RCC 7860 (cell line): ENCODE measurements around the gene SULT1C3.

ENCODE experiments used
- DNase-seq: peaks from one replicate; pipeline ENCODE4 v3.0.0-alpha.2; 2015; ENCODE audit warnings: low spot score
- FAIRE-seq: peaks from 2 replicates; lab custom pipeline; 2012; peaks lifted over from hg19 to GRCh38; lab: Jason Lieb, UNC

Gene SULT1C3

GRCh38 chr2:108297436-108298141, 57.8 kb downstream of the SULT1C3 start:
- peak; percentile 67 for DNase-seq
- FAIRE-seq, result peak; percentile 78

GRCh38 chr2:108301558-108301957, 61.8 kb downstream of the SULT1C3 start:
- no peak for DNase-seq

DNA sequence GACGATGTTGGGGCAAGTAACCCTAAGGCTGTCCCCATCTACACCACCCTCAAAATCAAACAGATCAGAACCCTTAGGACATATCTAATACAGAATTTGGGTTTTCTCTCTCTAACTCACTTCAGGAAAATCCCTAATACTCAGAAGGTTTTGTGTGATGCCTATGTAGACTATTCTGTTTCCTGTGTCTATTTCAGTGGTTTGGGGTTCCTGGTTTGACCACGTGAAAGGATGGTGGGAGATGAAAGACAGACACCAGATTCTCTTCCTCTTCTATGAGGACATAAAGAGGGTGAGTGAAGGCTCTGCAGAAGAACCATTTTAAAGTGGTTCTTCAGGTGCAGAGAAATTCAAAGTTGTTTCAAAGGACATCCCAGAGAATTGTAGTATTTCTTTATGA, 65.2 kb downstream of the SULT1C3 start:
- FAIRE-seq (no peak), DNase-seq (no peak)

More at GRCh38 chr2:108301558-108301957, 61.8 kb downstream of the SULT1C3 start:
- no peak for FAIRE-seq

DNA sequence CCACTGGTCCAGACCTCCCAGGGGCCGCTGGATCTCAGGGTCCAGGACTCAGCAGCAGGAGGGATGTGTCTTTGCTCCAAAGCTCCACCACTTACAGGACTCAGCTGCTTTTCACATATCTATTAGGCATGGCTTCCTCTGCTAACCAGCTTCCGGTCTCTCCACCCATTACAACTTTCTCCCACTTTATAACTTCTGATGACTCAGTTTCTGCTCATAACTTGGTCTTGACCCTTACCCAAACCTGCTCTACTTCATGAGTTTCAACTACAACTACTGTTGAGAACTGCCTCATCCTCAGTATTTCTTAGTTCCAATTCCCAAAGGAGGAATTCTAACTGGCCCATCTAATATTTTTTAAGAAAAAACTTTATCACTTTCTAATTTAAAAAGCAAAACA, 66.1 kb downstream of the SULT1C3 start:
- DNase-seq, result peak; percentile 57
- peak; percentile 70 for FAIRE-seq

- no peak for FAIRE-seq
- DNase-seq, result no peak
Observed at GRCh38 chr2:108309903-108310302, 70.1 kb downstream of the SULT1C3 start.
